ENCODE data around the gene FAN1. TPM values are rescaled to one million over a fixed set of nuclear protein-coding genes. Genes with fewer than 3 reads are reported as not detected.

The FAN1 gene
- 9.9 to 12.8 TPM (median 11.3 TPM) in 5 replicates for total RNA-seq (2022; extraction: Qiagen RNA extraction)

GRCh38 chr15:30903497-30904187 is at the start of gene FAN1:
Gene FAN1 (plus strand): TSS chr15:30903915. CDS start chr15:30904664, 749 bp downstream.

DNA sequence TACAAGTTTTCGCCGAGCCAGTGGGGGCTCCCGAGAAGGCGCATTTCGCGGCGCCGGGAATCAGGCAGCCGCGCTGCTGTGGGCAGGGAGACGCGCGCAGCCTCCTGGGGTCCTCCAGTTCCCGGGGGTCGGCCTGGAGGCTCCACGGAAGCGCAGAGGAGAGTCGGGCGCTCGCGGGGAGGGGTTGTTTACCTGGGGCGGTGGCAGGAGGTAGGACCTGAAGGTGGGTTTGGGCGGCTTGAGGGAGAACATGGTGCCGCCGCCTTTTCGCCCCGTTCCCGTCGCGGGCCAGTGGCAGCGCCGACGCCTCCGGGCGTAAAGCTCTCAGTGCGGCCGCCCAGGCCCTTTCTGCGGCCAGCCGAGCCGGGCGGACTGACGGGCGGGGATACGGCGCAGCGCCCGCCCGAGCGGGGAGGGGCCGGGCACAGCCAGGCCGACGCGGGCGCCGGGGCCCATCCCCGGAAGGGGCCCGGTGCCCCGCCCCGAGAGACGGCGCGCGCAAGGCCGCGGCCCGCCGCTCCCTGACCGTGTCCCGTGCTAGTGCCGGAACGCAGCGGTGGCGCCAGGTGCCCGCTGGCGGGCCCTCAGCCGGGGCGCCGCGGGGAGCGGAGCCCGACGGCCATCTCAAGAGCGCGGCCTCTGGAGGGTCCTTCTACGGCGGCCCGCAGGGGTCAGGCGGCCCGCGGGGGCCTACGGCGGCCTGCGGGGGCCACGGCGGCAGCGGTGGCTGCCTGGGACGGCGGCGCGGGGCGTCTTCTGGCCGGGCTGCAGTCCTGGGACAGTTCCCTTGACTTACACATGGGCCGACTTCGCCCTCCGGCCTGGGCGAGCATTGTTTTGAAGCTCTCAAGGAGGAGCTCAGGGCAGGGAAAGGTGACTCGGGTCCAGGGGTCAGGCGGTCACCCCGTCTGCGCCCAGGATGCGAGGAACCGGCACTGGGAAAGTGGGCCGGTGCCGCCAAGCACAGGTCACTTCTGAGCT is 87.8 kb downstream of the FAN1 start, which contains the start of gene MTMR10:
MTMR10 (minus strand) TSS at position 374 of the 981 bp plus-strand sequence; CDS start at position 252, 122 bp downstream.

Other genes starting within 250 kb of the FAN1 start
- gene MTMR10, start 87.7 kb downstream of the FAN1 start, total RNA-seq (2022; extraction: Qiagen RNA extraction), result 12.5 to 17.8 TPM (median 15.7 TPM) in 5 replicates
- not detected in 5 replicates for gene TRPM1, start 197.8 kb downstream of the FAN1 start, total RNA-seq (2022; extraction: Qiagen RNA extraction)